ENCODE measurements around the gene S100A9. TPM values are rescaled to one million over a fixed set of nuclear protein-coding genes. Genes with fewer than 3 reads are reported as not detected.

S100A9 gene
- total and polyA plus RNA-seq, 2 of the 8 experiments (the other 6 are each of a cell fraction or from before 2014, with no cell fraction given) = not detected

DNA sequence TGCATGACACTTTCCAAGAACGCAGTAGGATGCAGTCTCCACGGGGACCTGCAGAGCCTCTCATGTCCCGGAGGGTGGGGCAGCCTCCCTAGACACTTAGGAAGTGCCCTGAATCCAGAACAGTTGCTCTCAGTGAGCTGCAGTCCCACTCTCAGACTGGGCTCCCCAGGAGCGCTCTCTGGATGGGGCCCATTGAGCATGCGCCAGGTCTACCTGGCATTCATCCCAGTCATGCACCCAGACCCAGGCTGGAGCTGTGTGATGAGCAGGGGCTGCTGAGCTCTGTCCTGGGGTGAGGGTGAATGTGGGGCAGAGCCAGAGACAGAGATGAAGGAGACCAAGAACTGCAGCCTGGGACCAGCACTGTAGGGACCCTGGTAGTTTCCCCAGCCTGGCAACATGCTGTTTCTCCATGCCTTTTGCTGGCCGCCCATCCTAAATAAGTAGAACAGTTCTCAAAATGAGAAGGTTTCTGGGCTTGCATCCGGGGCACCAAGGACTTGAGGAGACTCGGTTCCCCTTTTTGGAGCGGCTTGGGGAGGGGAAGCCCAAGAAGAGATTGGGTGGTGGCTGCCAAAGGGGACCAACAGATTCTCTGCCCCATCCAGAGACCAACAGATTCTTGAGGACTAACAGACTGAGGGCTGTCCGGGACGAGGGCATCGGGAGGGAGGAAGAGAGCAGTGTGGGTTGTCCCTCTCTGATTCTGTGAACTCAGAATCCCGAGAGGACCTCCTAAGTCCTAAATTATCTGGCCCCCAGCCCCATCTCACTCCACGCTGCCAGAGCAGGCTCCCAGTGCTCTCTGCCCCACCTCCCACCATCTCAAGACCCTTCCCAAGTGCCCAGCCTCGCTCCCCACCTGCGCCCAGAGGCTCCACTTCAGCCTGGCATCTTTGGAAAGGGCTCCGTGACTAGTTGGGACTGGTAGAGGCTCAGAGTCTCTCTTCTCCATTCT, 8.0 kb upstream of the S100A9 start (continued):
- TF ChIP-seq, protein P1, sequence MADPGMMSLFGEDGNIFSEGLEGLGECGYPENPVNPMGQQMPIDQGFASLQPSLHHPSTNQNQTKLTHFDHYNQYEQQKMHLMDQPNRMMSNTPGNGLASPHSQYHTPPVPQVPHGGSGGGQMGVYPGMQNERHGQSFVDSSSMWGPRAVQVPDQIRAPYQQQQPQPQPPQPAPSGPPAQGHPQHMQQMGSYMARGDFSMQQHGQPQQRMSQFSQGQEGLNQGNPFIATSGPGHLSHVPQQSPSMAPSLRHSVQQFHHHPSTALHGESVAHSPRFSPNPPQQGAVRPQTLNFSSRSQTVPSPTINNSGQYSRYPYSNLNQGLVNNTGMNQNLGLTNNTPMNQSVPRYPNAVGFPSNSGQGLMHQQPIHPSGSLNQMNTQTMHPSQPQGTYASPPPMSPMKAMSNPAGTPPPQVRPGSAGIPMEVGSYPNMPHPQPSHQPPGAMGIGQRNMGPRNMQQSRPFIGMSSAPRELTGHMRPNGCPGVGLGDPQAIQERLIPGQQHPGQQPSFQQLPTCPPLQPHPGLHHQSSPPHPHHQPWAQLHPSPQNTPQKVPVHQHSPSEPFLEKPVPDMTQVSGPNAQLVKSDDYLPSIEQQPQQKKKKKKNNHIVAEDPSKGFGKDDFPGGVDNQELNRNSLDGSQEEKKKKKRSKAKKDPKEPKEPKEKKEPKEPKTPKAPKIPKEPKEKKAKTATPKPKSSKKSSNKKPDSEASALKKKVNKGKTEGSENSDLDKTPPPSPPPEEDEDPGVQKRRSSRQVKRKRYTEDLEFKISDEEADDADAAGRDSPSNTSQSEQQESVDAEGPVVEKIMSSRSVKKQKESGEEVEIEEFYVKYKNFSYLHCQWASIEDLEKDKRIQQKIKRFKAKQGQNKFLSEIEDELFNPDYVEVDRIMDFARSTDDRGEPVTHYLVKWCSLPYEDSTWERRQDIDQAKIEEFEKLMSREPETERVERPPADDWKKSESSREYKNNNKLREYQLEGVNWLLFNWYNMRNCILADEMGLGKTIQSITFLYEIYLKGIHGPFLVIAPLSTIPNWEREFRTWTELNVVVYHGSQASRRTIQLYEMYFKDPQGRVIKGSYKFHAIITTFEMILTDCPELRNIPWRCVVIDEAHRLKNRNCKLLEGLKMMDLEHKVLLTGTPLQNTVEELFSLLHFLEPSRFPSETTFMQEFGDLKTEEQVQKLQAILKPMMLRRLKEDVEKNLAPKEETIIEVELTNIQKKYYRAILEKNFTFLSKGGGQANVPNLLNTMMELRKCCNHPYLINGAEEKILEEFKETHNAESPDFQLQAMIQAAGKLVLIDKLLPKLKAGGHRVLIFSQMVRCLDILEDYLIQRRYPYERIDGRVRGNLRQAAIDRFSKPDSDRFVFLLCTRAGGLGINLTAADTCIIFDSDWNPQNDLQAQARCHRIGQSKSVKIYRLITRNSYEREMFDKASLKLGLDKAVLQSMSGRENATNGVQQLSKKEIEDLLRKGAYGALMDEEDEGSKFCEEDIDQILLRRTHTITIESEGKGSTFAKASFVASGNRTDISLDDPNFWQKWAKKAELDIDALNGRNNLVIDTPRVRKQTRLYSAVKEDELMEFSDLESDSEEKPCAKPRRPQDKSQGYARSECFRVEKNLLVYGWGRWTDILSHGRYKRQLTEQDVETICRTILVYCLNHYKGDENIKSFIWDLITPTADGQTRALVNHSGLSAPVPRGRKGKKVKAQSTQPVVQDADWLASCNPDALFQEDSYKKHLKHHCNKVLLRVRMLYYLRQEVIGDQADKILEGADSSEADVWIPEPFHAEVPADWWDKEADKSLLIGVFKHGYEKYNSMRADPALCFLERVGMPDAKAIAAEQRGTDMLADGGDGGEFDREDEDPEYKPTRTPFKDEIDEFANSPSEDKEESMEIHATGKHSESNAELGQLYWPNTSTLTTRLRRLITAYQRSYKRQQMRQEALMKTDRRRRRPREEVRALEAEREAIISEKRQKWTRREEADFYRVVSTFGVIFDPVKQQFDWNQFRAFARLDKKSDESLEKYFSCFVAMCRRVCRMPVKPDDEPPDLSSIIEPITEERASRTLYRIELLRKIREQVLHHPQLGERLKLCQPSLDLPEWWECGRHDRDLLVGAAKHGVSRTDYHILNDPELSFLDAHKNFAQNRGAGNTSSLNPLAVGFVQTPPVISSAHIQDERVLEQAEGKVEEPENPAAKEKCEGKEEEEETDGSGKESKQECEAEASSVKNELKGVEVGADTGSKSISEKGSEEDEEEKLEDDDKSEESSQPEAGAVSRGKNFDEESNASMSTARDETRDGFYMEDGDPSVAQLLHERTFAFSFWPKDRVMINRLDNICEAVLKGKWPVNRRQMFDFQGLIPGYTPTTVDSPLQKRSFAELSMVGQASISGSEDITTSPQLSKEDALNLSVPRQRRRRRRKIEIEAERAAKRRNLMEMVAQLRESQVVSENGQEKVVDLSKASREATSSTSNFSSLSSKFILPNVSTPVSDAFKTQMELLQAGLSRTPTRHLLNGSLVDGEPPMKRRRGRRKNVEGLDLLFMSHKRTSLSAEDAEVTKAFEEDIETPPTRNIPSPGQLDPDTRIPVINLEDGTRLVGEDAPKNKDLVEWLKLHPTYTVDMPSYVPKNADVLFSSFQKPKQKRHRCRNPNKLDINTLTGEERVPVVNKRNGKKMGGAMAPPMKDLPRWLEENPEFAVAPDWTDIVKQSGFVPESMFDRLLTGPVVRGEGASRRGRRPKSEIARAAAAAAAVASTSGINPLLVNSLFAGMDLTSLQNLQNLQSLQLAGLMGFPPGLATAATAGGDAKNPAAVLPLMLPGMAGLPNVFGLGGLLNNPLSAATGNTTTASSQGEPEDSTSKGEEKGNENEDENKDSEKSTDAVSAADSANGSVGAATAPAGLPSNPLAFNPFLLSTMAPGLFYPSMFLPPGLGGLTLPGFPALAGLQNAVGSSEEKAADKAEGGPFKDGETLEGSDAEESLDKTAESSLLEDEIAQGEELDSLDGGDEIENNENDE (IDR thresholded peaks at IDR 0.05; ENCODE audit: insufficient replicate concordance, low read length) = no peak
- TF ChIP-seq EGR1 (IDR thresholded peaks at IDR 0.05; ENCODE audit: borderline replicate concordance, low read depth, low read length) (no peak), JUND (IDR thresholded peaks at IDR 0.05; ENCODE audit: low read length) (no peak), KDM5A (IDR thresholded peaks at IDR 0.05; ENCODE audit: low read length) (no peak), BACH1 (IDR thresholded peaks at IDR 0.05; ENCODE audit: low read length) (no peak), HDAC2 (IDR thresholded peaks at IDR 0.05; ENCODE audit: borderline replicate concordance in 1 of 2, low read depth in 2 of 2, low read length in 2 of 2) (no peak), NANOG (IDR thresholded peaks at IDR 0.05; ENCODE audit: insufficient read depth, low read depth, low read length, poor library complexity, severe bottlenecking) (no peak), SRF (IDR thresholded peaks at IDR 0.05; ENCODE audit: low read depth, low read length) (no peak), CBX8 (IDR thresholded peaks at IDR 0.05; ENCODE audit: borderline replicate concordance, low read depth, low read length) (no peak), CREB1 (IDR thresholded peaks at IDR 0.05) (no peak)
